ENCODE data around the gene ABHD2.

Gene ABHD2

GRCh38 chr15:89136078-89136806 lies 48.0 kb downstream of the ABHD2 start (continued):
- no peak for TF ChIP-seq ZNF843 (tag by site-specific recombination; IDR thresholded peaks at IDR 0.05)
- TF ChIP-seq ZNF791 (tag by site-specific recombination; IDR thresholded peaks at IDR 0.05), result no peak

GRCh38 chr15:89136818-89137772 lies 48.8 kb downstream of the ABHD2 start:
- H3K36me3 ChIP-seq (ENCODE audit: control insufficient read depth in 2 of 2, insufficient read depth in 1 of 2, low read length in 2 of 2), result no peaks in the 10 kb centered on the region
- no peak overlapping the region for H3K27ac ChIP-seq (ENCODE audit: extremely low read depth, low read depth, low read length)
- H3K9me3 ChIP-seq (ENCODE audit: control insufficient read depth, insufficient read depth, low read depth, low read length), result no peaks in the 10 kb centered on the region
- H3K4me1 ChIP-seq (ENCODE audit: control insufficient read depth, insufficient read depth, low read length), result peaks cover 17% of the 10 kb centered on the region
- no peak overlapping the region for H3K4me3 ChIP-seq (ENCODE audit: low read depth, low read length)
- ChIA-PET CTCF (interaction anchor here (0.7 to 3.3 kb wide), 5 partner anchors 32 to 232 kb away, joined by 3 to 33 read pairs (median 3); no protein-coding TSS in a partner anchor), POLR2A (no interaction called here)
- TF ChIP-seq ZNF624 (tag by site-specific recombination; IDR thresholded peaks at IDR 0.05) (no peak), ZBTB10 (tag by site-specific recombination; IDR thresholded peaks at IDR 0.05) (no peak), OVOL3 (tag by site-specific recombination; IDR thresholded peaks at IDR 0.05) (no peak), ZNF792 (tag by site-specific recombination; IDR thresholded peaks at IDR 0.05) (no peak), ZNF24 (tag by site-specific recombination; IDR thresholded peaks at IDR 0.05) (no peak), ZBTB8A (tag by site-specific recombination; IDR thresholded peaks at IDR 0.05) (no peak), ZNF560 (tag by site-specific recombination; IDR thresholded peaks at IDR 0.05; ENCODE audit: borderline replicate concordance) (no peak), KLF17 (tag by site-specific recombination; IDR thresholded peaks at IDR 0.05) (no peak), ZNF121 (tag by site-specific recombination; IDR thresholded peaks at IDR 0.05) (no peak)

- Histone ChIP-seq H3K4me3 (ENCODE audit: low read depth, low read length) (no peak overlapping the region), H3K9me3 (ENCODE audit: control insufficient read depth, insufficient read depth, low read depth, low read length) (no peaks in the 10 kb centered on the region), H3K4me1 (ENCODE audit: control insufficient read depth, insufficient read depth, low read length) (peaks cover 17% of the 10 kb centered on the region), H3K27ac (ENCODE audit: extremely low read depth, low read depth, low read length) (no peak overlapping the region), H3K36me3 (ENCODE audit: control insufficient read depth in 2 of 2, insufficient read depth in 1 of 2, low read length in 2 of 2) (no peaks in the 10 kb centered on the region)
- TF ChIP-seq ZNF76 (tag by site-specific recombination; IDR thresholded peaks at IDR 0.05; ENCODE audit: borderline replicate concordance, low read depth) (no peak), SALL2 (tag by site-specific recombination; IDR thresholded peaks at IDR 0.05; ENCODE audit: borderline replicate concordance) (no peak), PATZ1 (tag by site-specific recombination; IDR thresholded peaks at IDR 0.05) (no peak), ZNF548 (tag by site-specific recombination; IDR thresholded peaks at IDR 0.05) (no peak), TCF7L2 (IDR thresholded peaks at IDR 0.05; ENCODE audit: borderline replicate concordance, low read depth, low read length) (no peak), PBX3 (CRISPR knock-in tag; IDR thresholded peaks at IDR 0.05) (no peak), TSHZ1 (tag by site-specific recombination; IDR thresholded peaks at IDR 0.05; ENCODE audit: borderline replicate concordance) (no peak), ZNF114 (tag by site-specific recombination; IDR thresholded peaks at IDR 0.05) (no peak)
- ChIA-PET POLR2A (no interaction called here), CTCF (interaction anchor here (0.6 to 5.3 kb wide), 9 partner anchors 8 to 233 kb away, joined by 3 to 33 read pairs (median 4); no protein-coding TSS in a partner anchor)
Observed at GRCh38 chr15:89137926-89138325, 49.7 kb downstream of the ABHD2 start.

Data from HEK293 (cell line).